Measurements from ENCODE around the gene UGT1A10. TPM values are rescaled to one million over a fixed set of nuclear protein-coding genes. Genes with fewer than 3 reads are reported as not detected.

The UGT1A10 gene
- total RNA-seq, 2 experiments from 2014 or later, result not detected

GRCh38 chr2:233668605-233669260 is 32.5 kb downstream of the UGT1A10 start:
- Mint-ChIP-seq H3K36me3 (ENCODE audit: low read depth) (no peaks in the 10 kb centered on the region), H3K9me3 (peaks cover 3% of the 10 kb centered on the region), H3K27me3 (peaks cover 20% of the 10 kb centered on the region), H3K27ac (no peak overlapping the region), H3K4me1 (no peaks in the 10 kb centered on the region), H3K4me3 (no peak overlapping the region)
- DNase-seq, result no peak
- ChIA-PET CTCF (no interaction called here), POLR2A (no interaction called here)

- POLR2A ChIA-PET, result no interaction called here
- Mint-ChIP-seq H3K36me3 (ENCODE audit: low read depth) (no peaks in the 10 kb centered on the region), H3K9me3 (no peaks in the 10 kb centered on the region), H3K27me3 (peaks cover 19% of the 10 kb centered on the region), H3K4me1 (no peaks in the 10 kb centered on the region), H3K27ac (no peak within 1 kb of the TSS), H3K4me3 (no peak within 1 kb of the TSS)
- DNase-seq, result no peak
- CTCF ChIA-PET, result no interaction called here
These were observed 35.3 kb downstream of the UGT1A10 start, which contains the start of gene UGT1A9 for GRCh38 chr2:233671290-233672161. Gene UGT1A9 (plus strand): TSS chr2:233671898. CDS start chr2:233671935, 37 bp downstream.

- Mint-ChIP-seq H3K36me3 (ENCODE audit: low read depth) (no peaks in the 10 kb centered on the region), H3K4me3 (no peak overlapping the region), H3K4me1 (no peaks in the 10 kb centered on the region), H3K27me3 (peaks cover 24% of the 10 kb centered on the region), H3K27ac (no peak overlapping the region), H3K9me3 (no peaks in the 10 kb centered on the region)
- no peak for DNase-seq
- ChIA-PET CTCF (no interaction called here), POLR2A (no interaction called here)
These were observed 36.6 kb downstream of the UGT1A10 start for GRCh38 chr2:233672886-233673285.

- DNase-seq, result no peak
- ChIA-PET POLR2A (no interaction called here), CTCF (no interaction called here)
- H3K9me3 Mint-ChIP-seq, result no peaks in the 10 kb centered on the region
- H3K27me3 Mint-ChIP-seq, result peaks cover 29% of the 10 kb centered on the region
- H3K4me1 Mint-ChIP-seq, result no peaks in the 10 kb centered on the region
- H3K27ac Mint-ChIP-seq, result no peak overlapping the region
- no peak overlapping the region for H3K4me3 Mint-ChIP-seq
- H3K36me3 Mint-ChIP-seq (ENCODE audit: low read depth), result no peaks in the 10 kb centered on the region
These were observed 37.6 kb downstream of the UGT1A10 start for GRCh38 chr2:233673896-233674295.

GRCh38 chr2:233674314-233674713 is 38.1 kb downstream of the UGT1A10 start:
- no peaks in the 10 kb centered on the region for H3K4me1 Mint-ChIP-seq
- no peak for DNase-seq

DNA sequence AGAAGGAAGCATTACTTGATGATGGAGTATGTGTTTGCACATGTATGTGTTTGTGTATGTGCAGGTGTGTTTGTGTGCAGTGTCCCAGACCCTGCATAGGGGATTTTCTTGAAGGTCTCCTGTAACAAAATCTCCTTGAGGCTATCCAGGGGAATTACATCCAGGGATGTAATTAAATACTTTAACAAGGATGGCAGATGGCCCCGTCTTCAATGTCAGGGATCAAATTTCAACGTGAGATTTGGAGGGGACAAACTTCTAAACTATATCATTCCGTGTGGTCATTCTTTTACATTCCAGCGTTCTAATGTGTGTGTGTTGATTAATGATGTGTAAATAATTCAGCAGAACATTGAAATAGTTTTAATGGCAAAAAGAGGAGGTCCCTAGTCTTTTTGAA is 38.7 kb downstream of the UGT1A10 start:
- Mint-ChIP-seq H3K27me3 (peaks cover 31% of the 10 kb centered on the region), H3K4me3 (no peak overlapping the region)

More at GRCh38 chr2:233674314-233674713, 38.1 kb downstream of the UGT1A10 start:
- ChIA-PET POLR2A (no interaction called here), CTCF (no interaction called here)
- Mint-ChIP-seq H3K27ac (no peak overlapping the region), H3K27me3 (peaks cover 32% of the 10 kb centered on the region), H3K36me3 (ENCODE audit: low read depth) (no peaks in the 10 kb centered on the region), H3K4me3 (no peak overlapping the region), H3K9me3 (no peaks in the 10 kb centered on the region)

DNA sequence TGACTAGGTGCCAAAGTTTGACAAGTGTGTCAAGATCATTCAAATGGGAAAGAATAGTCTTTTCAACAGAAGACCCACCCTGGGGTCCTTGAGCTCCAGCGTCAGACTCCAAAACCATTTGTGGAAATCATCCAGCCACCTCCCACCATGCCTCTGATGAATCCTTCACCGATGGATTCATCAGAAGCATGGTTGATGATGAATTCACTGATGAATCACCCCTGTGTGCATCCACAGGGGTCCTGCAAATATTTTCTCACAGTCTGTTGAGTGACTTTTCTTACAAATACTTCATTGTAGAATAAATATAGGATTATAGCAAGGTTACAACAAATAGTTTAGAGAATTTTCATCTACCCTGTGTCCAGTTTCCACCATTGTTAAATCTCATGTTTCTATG is 39.8 kb downstream of the UGT1A10 start:
- DNase-seq, result no peak
- no peaks in the 10 kb centered on the region for H3K36me3 Mint-ChIP-seq (ENCODE audit: low read depth)
- no peak overlapping the region for H3K27ac Mint-ChIP-seq
- no peaks in the 10 kb centered on the region for H3K9me3 Mint-ChIP-seq
- ChIA-PET POLR2A (no interaction called here), CTCF (no interaction called here)
- no peak overlapping the region for H3K4me3 Mint-ChIP-seq
- no peaks in the 10 kb centered on the region for H3K4me1 Mint-ChIP-seq
- peaks cover 25% of the 10 kb centered on the region for H3K27me3 Mint-ChIP-seq

More for the DNA sequence above, 38.7 kb downstream of the UGT1A10 start:
- POLR2A ChIA-PET, result no interaction called here
- Mint-ChIP-seq H3K27ac (no peak overlapping the region), H3K9me3 (no peaks in the 10 kb centered on the region), H3K36me3 (ENCODE audit: low read depth) (no peaks in the 10 kb centered on the region), H3K4me1 (no peaks in the 10 kb centered on the region)
- DNase-seq, result no peak
- CTCF ChIA-PET, result no interaction called here

DNA sequence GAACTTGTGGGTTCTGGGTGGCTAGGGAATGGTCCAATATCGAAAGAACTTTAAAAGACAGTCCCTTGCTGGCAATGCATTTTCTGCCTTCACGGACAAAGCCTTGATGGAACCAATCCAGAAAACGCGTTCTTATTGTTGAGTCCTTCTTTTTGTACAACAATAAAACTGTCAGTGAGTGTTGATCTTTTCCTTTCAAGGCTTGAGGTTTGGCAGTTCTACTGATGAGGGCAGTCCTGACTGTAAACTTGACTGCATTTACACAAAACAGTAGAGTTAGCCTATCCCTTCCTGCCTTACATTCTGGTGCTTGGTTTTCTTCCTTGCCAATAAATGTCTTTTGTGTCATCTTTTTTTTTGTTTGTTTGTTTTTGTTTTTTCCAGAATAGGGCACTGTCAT is 42.9 kb downstream of the UGT1A10 start:
- CTCF ChIA-PET, result no interaction called here
- Mint-ChIP-seq H3K4me1 (no peaks in the 10 kb centered on the region), H3K36me3 (ENCODE audit: low read depth) (no peaks in the 10 kb centered on the region), H3K27me3 (peaks cover 30% of the 10 kb centered on the region), H3K9me3 (no peaks in the 10 kb centered on the region), H3K27ac (no peak overlapping the region), H3K4me3 (no peak overlapping the region)
- POLR2A ChIA-PET, result no interaction called here
- no peak for DNase-seq

GRCh38 chr2:233680361-233681045 is 44.3 kb downstream of the UGT1A10 start:
- ChIA-PET CTCF (no interaction called here), POLR2A (no interaction called here)
- peaks cover 32% of the 10 kb centered on the region for H3K27me3 Mint-ChIP-seq

GRCh38 chr2:233681521-233682099 is 45.4 kb downstream of the UGT1A10 start, which contains the start of gene UGT1A7:
Gene UGT1A7 (plus strand): TSS chr2:233681901. CDS start chr2:233681938, 37 bp downstream.
- Mint-ChIP-seq H3K9me3 (no peaks in the 10 kb centered on the region), H3K27ac (no peak within 1 kb of the TSS), H3K27me3 (peaks cover 28% of the 10 kb centered on the region), H3K36me3 (ENCODE audit: low read depth) (no peaks in the 10 kb centered on the region), H3K4me3 (no peak within 1 kb of the TSS), H3K4me1 (no peaks in the 10 kb centered on the region)
- POLR2A ChIA-PET, result no interaction called here
- DNase-seq, result no peak
- CTCF ChIA-PET, result no interaction called here

More at GRCh38 chr2:233680361-233681045, 44.3 kb downstream of the UGT1A10 start:
- Mint-ChIP-seq H3K36me3 (ENCODE audit: low read depth) (no peaks in the 10 kb centered on the region), H3K9me3 (no peaks in the 10 kb centered on the region), H3K4me1 (no peaks in the 10 kb centered on the region), H3K4me3 (no peak overlapping the region), H3K27ac (no peak overlapping the region)
- DNase-seq, result no peak

DNA sequence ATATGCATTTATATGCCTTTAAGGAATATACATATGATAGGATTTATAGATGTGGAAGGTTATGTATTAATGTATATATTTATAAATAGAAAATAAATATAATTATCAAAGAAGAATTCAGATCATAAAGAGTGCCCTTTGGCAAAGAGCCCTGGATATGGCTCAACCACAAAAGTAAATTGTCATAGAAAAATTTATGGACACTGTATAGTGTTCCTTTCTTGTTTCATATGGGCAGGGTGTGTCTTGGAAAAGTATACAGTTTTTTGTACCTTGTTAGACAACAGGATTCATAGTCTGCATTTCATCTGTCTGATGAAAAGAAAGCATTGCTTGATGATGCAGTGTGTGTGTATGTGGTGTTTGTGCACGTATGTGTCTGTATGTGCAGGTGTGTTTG is 48.4 kb downstream of the UGT1A10 start:
- no peak for DNase-seq
- H3K27ac Mint-ChIP-seq, result no peak overlapping the region
- POLR2A ChIA-PET, result no interaction called here
- CTCF ChIA-PET, result no interaction called here
- H3K9me3 Mint-ChIP-seq, result no peaks in the 10 kb centered on the region
- no peaks in the 10 kb centered on the region for H3K4me1 Mint-ChIP-seq
- no peaks in the 10 kb centered on the region for H3K36me3 Mint-ChIP-seq (ENCODE audit: low read depth)
- H3K4me3 Mint-ChIP-seq, result no peak overlapping the region
- H3K27me3 Mint-ChIP-seq, result peaks cover 10% of the 10 kb centered on the region

- H3K4me1 Mint-ChIP-seq, result no peaks in the 10 kb centered on the region
- H3K4me3 Mint-ChIP-seq, result no peak overlapping the region
These were observed 50.7 kb downstream of the UGT1A10 start for GRCh38 chr2:233686928-233687327.

DNA sequence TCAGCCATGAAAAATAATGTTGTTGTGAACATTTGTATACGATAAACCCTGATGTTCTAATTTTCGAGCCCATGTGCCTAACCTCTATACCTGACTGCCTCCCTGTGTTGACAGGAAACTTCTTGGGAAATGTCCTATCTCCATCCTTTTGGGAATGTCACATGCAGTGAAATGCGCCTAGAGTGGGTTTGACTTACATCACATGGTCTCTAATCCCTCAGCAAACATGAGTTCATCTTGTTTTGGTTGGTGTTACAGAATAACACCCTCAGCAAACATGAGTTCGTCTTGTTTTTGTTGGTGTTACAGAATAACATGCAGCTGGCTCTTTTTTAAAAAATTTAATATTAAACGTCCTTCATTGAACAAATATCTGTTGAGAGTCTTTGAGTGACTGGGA is 52.1 kb downstream of the UGT1A10 start:
- peaks cover 12% of the 10 kb centered on the region for H3K27me3 Mint-ChIP-seq

More at GRCh38 chr2:233686928-233687327, 50.7 kb downstream of the UGT1A10 start:
- ChIA-PET POLR2A (no interaction called here), CTCF (interaction anchor here (1.0 kb wide), 1 partner anchor 13 kb away, joined by 3 read pairs; no protein-coding TSS in a partner anchor)
- H3K27ac Mint-ChIP-seq, result no peak overlapping the region
- no peak for DNase-seq
- no peaks in the 10 kb centered on the region for H3K36me3 Mint-ChIP-seq (ENCODE audit: low read depth)
- no peaks in the 10 kb centered on the region for H3K9me3 Mint-ChIP-seq
- H3K27me3 Mint-ChIP-seq, result peaks cover 12% of the 10 kb centered on the region

More for the DNA sequence above, 52.1 kb downstream of the UGT1A10 start:
- Mint-ChIP-seq H3K9me3 (no peaks in the 10 kb centered on the region), H3K27ac (no peak overlapping the region), H3K36me3 (ENCODE audit: low read depth) (no peaks in the 10 kb centered on the region), H3K4me3 (no peak overlapping the region), H3K4me1 (no peaks in the 10 kb centered on the region)
- DNase-seq, result no peak
- POLR2A ChIA-PET, result no interaction called here
- CTCF ChIA-PET, result no interaction called here
